Fibroblast of mammary gland (primary cell): ENCODE measurements around the gene C11orf68.
A peak's percentile ranks its signal among the peaks of the same experiment; 100 is the strongest.
"Not testable (repeated sequence)": the region's sequence is repeated elsewhere in the genome, so short reads cannot be mapped to it uniquely, and the experiment has no call there.

Experiments used
- DNase-seq: peaks from one replicate; pipeline ENCODE4 v3.0.0-alpha.2; 2010; ENCODE audit warnings: low read depth
- H3K4me3 ChIP-seq: 2 replicates; pipeline ENCODE4 v1.5.1; 2011; ENCODE audit warnings: low read depth, mild to moderate bottlenecking, low read length, moderate library complexity; ENCODE audit not compliant: control insufficient read depth
- CTCF ChIP-seq: conservative IDR thresholded peaks from 2 replicates; pipeline ENCODE4 v1.5.1; 2011; ENCODE audit warnings: low read depth, low read length, inconsistent platforms; ENCODE audit not compliant: control insufficient read depth, insufficient read depth

C11orf68 gene

GRCh38 chr11:65898656-65899355 is 20.1 kb downstream of the C11orf68 start:
- TF ChIP-seq CTCF = no peak
- peak overlapping the region; percentile 92 for H3K4me3 ChIP-seq

GRCh38 chr11:65897020-65897471 is 21.8 kb downstream of the C11orf68 start:
- no peak for TF ChIP-seq CTCF
- DNase-seq = no peak
- peak overlapping the region; percentile 92 for H3K4me3 ChIP-seq

More at GRCh38 chr11:65898656-65899355, 20.1 kb downstream of the C11orf68 start:
- DNase-seq = no peak

- TF ChIP-seq CTCF = no peak
- H3K4me3 ChIP-seq = peak overlapping the region; percentile 92
- no peak for DNase-seq
These were observed 22.5 kb downstream of the C11orf68 start for GRCh38 chr11:65896034-65896999.

- DNase-seq = no peak
- peak overlapping the region; percentile 92 for H3K4me3 ChIP-seq
- no peak for TF ChIP-seq CTCF
These were observed 23.3 kb downstream of the C11orf68 start for GRCh38 chr11:65895482-65895981.

- peak; percentile 4 for TF ChIP-seq CTCF
- peak overlapping the region; percentile 4 for H3K4me3 ChIP-seq
- no peak for DNase-seq
These were observed 24.7 kb downstream of the C11orf68 start for GRCh38 chr11:65894034-65894591.

GRCh38 chr11:65892661-65893317 is 26.1 kb downstream of the C11orf68 start:
- no peak for TF ChIP-seq CTCF
- peak overlapping the region; percentile 49 for H3K4me3 ChIP-seq
- DNase-seq = no peak

GRCh38 chr11:65892137-65892540 is 26.7 kb downstream of the C11orf68 start:
- DNase-seq = not testable (repeated sequence)
- peak overlapping the region; percentile 49 for H3K4me3 ChIP-seq
